Ramos (cell line): ENCODE results near the gene SPEN.

ENCODE experiments used
- in situ Hi-C: fragments of 300-500 bp; cut with MboI; formaldehyde crosslinking; loops from one replicate; pipeline ENCODE4 v1.14.3; 2022; ENCODE audit warnings: low sequenced_read_pairs; ENCODE audit not compliant: unreplicated experiment

Gene SPEN

GRCh38 chr1:15957221-15958095, 110.0 kb downstream of the SPEN start:
- in situ Hi-C loops: no loop called here

GRCh38 chr1:15958111-15958510, 110.6 kb downstream of the SPEN start:
- in situ Hi-C loops: no loop called here

GRCh38 chr1:15958793-15959192, 111.3 kb downstream of the SPEN start:
- in situ Hi-C loops: no loop called here

GRCh38 chr1:15959424-15959823, 111.9 kb downstream of the SPEN start:
- in situ Hi-C loops: no loop called here

GRCh38 chr1:15959827-15960446, 112.4 kb downstream of the SPEN start:
- in situ Hi-C loops: no loop called here

- in situ Hi-C loops: no loop called here
These were observed 113.3 kb downstream of the SPEN start for GRCh38 chr1:15960808-15961207.

GRCh38 chr1:15961492-15961891, 114.0 kb downstream of the SPEN start:
- in situ Hi-C loops: no loop called here

- in situ Hi-C loops: no loop called here
These were observed 114.7 kb downstream of the SPEN start for GRCh38 chr1:15962176-15962575.

- in situ Hi-C loops: no loop called here
These were observed 115.3 kb downstream of the SPEN start for GRCh38 chr1:15962671-15963362.

- in situ Hi-C loops: no loop called here
These were observed 116.0 kb downstream of the SPEN start for GRCh38 chr1:15963363-15963967.

- in situ Hi-C loops: no loop called here
These were observed 116.6 kb downstream of the SPEN start for GRCh38 chr1:15963968-15964648.

- in situ Hi-C loops: no loop called here
These were observed 117.8 kb downstream of the SPEN start for GRCh38 chr1:15965228-15965767.

- in situ Hi-C loops: no loop called here
These were observed 118.8 kb downstream of the SPEN start for GRCh38 chr1:15966081-15966955.

GRCh38 chr1:15966956-15967344, 119.4 kb downstream of the SPEN start:
- in situ Hi-C loops: no loop called here

- in situ Hi-C loops: no loop called here
These were observed 120.7 kb downstream of the SPEN start for GRCh38 chr1:15968172-15968571.

- in situ Hi-C loops: no loop called here
These were observed 121.9 kb downstream of the SPEN start for GRCh38 chr1:15969321-15969880.

- in situ Hi-C loops: no loop called here
These were observed 123.4 kb downstream of the SPEN start for GRCh38 chr1:15970911-15971310.

GRCh38 chr1:15972409-15972808, 124.9 kb downstream of the SPEN start:
- in situ Hi-C loops: no loop called here

GRCh38 chr1:15973772-15974171, 126.3 kb downstream of the SPEN start:
- in situ Hi-C loops: no loop called here
